Stomach (tissue), 9 donors: ENCODE measurements around the gene DUSP12. TPM values are rescaled to one million over a fixed set of nuclear protein-coding genes. Genes with fewer than 3 reads are reported as not detected.

Experiments used
- DNase-seq, 2 donors: peaks; one replicate each; pipeline versions ENCODE4 v3.0.0 to v3.0.0-alpha.2; 2013 to 2019
- H3K27ac ChIP-seq, 5 donors: fragments of 200-600 bp in 4 of 5; sonication (generic) in 4 of 5; one replicate each; pipeline ENCODE4 v1.5.1; 2013 to 2019; ENCODE audit warnings: mild to moderate bottlenecking in 1 of 5, moderate library complexity in 1 of 5
- H3K27me3 ChIP-seq, 3 donors: fragments of 200-600 bp; sonication (generic); one replicate each; pipeline ENCODE4 v1.5.1; 2017 to 2019; ENCODE audit warnings: mixed run types in 1 of 3
- H3K36me3 ChIP-seq, 4 donors: fragments of 200-600 bp; sonication (generic); 1 replicate in 3 of 4; 2 replicates in 1 of 4; pipeline ENCODE4 v1.5.1; 2016 to 2019
- H3K4me1 ChIP-seq, 4 donors: fragments of 200-600 bp; sonication (generic); one replicate each; pipeline ENCODE4 v1.5.1; 2016 to 2019
- H3K4me3 ChIP-seq, 4 donors: fragments of 200-600 bp; sonication (generic) in 3 of 4; one replicate each; pipeline ENCODE4 v1.5.1; 2016 to 2019; ENCODE audit warnings: mild to moderate bottlenecking in 1 of 4
- H3K9me3 ChIP-seq, 4 donors: fragments of 200-600 bp; sonication (generic); one replicate each; pipeline ENCODE4 v1.5.1; 2016 to 2019
- CTCF ChIP-seq, 7 experiments: fragments of 450-650 bp in 4 of 7; fragments of 200-600 bp in 3 of 7; sonication (generic) in 3 of 7; IDR thresholded peaks; one replicate each; pipeline ENCODE4 v1.5.1; 2016 to 2019; ENCODE audit warnings: antibody characterized with exemption in 7 of 7, control low read depth in 2 of 7, mild to moderate bottlenecking in 1 of 7
- EP300 ChIP-seq: sonication (generic); formaldehyde crosslinking; IDR thresholded peaks from one replicate; pipeline ENCODE4 v1.6.1; 2017; ENCODE audit warnings: antibody characterized with exemption
- POLR2A ChIP-seq, 4 donors: fragments of 450-650 bp; IDR thresholded peaks; one replicate each; pipeline ENCODE4 v1.6.1; 2016; ENCODE audit warnings: antibody characterized with exemption in 4 of 4, control low read depth in 2 of 4, mild to moderate bottlenecking in 1 of 4, moderate library complexity in 1 of 4
- POLR2AphosphoS5 ChIP-seq, 3 donors: sonication (generic); formaldehyde crosslinking; IDR thresholded peaks; one replicate each; pipeline ENCODE4 v1.6.1; 2016; ENCODE audit warnings: antibody characterized with exemption in 3 of 3
- WGBS, 5 donors: extraction: QIAGEN DNeasy Blood & Tissue Kit in 3 of 5; methylation state at CpG; one replicate each; pipeline versions ENCODE4 v1.1.5 to v1.1.7; 2013 to 2018; 5-methylcytosine and 5-hydroxymethylcytosine counted together
- intact Hi-C: fragments of 100-400 bp; cut with DNase I; formaldehyde crosslinking; loops from one replicate; pipeline ENCODE4 v1.15.1; 2023; ENCODE audit warnings: low total_unique reads
- polyA plus RNA-seq, 3 donors: library from polyadenylated mRNA; stranded (reverse); fragments of 200-250 nt; gene quantifications; one replicate each; pipeline ENCODE4 v1.2.3, GENCODE V29; 2013
- total RNA-seq, 5 donors: library from RNA; depleted of rRNA; stranded (reverse); fragments of >200 nt; gene quantifications; one replicate each; pipeline versions ENCODE4 v1.1.0 to v1.2.3, GENCODE V29; 2014 to 2016
- donor health status: healthy with polysubstance abuse.
- donor health status: Bipolar disorder and iron deficiency.
- donor health status: healthy.

The DUSP12 gene
- total and polyA plus RNA-seq, 8 donors: 1.8 to 39.1 (median 21.2) TPM

- TF ChIP-seq POLR2AphosphoS5 (IDR thresholded peaks at IDR 0.05) (peak in 2 of 3 donors; percentile 54 to 67), POLR2A (IDR thresholded peaks at IDR 0.05) (no peak)
- H3K27ac ChIP-seq: peak overlapping the region; percentile 79 to 90 (median 88)
- no peaks in the 10 kb centered on the region for H3K9me3 ChIP-seq
- DNase-seq: peak; percentile 84 to 96
- peak overlapping the region; percentile 68 to 93 (median 78) for H3K4me3 ChIP-seq
- 0 to 1% (median 0%) methylated on average over 21 to 82 of the region's 83 CpGs for whole genome bisulfite sequencing, 5 donors
- H3K27me3 ChIP-seq: peaks cover 0 to 56% (median 0%) of the 10 kb centered on the region in 3 donors
- no peaks in the 10 kb centered on the region for H3K36me3 ChIP-seq
- intact Hi-C loops: no loop called here
- H3K4me1 ChIP-seq: peaks cover 8 to 26% (median 19%) of the 10 kb centered on the region in 4 donors
These were observed 22.9 kb upstream of the DUSP12 start for GRCh38 chr1:161726473-161727255.

- Histone ChIP-seq H3K27ac (peak overlapping the region; percentile 69 to 90 (median 88)), H3K4me3 (peak overlapping the region; percentile 68 to 93 (median 78)), H3K27me3 (peaks cover 0 to 49% (median 0%) of the 10 kb centered on the region in 3 donors), H3K36me3 (no peaks in the 10 kb centered on the region), H3K4me1 (peaks cover 8 to 26% (median 19%) of the 10 kb centered on the region in 4 donors), H3K9me3 (no peaks in the 10 kb centered on the region)
- peak in 1 of 2 donors; percentile 59 for DNase-seq
- 2 to 8% (median 3%) methylated on average over 31 to 38 of the region's 38 CpGs for WGBS, 5 donors
- intact Hi-C loops: no loop called here
- TF ChIP-seq CTCF (IDR thresholded peaks at IDR 0.05) (no peak), POLR2AphosphoS5 (IDR thresholded peaks at IDR 0.05) (peak in 1 of 3 donors; percentile 6), EP300 (no peak)
These were observed 22.2 kb upstream of the DUSP12 start for GRCh38 chr1:161727256-161727924.

GRCh38 chr1:161728376-161729226 is 21.0 kb upstream of the DUSP12 start:
- WGBS, 5 donors: 75 to 88% (median 80%) methylated on average over 4 to 7 of the region's 7 CpGs
- intact Hi-C loops: no loop called here
- Histone ChIP-seq H3K27me3 (peaks cover 0 to 38% (median 0%) of the 10 kb centered on the region in 3 donors), H3K4me3 (no peak overlapping the region), H3K4me1 (peaks cover 8 to 26% (median 19%) of the 10 kb centered on the region in 4 donors), H3K9me3 (no peaks in the 10 kb centered on the region), H3K36me3 (no peaks in the 10 kb centered on the region), H3K27ac (no peak overlapping the region)
- DNase-seq: no peak
- TF ChIP-seq EP300 (no peak), CTCF (IDR thresholded peaks at IDR 0.05) (no peak), POLR2AphosphoS5 (IDR thresholded peaks at IDR 0.05) (no peak), POLR2A (IDR thresholded peaks at IDR 0.05) (no peak)

GRCh38 chr1:161730050-161730564 is 19.5 kb upstream of the DUSP12 start:
- Histone ChIP-seq H3K27me3 (peaks cover 0 to 29% (median 0%) of the 10 kb centered on the region in 3 donors), H3K4me1 (peaks cover 8 to 25% (median 19%) of the 10 kb centered on the region in 4 donors), H3K36me3 (no peaks in the 10 kb centered on the region), H3K27ac (no peak overlapping the region), H3K9me3 (no peaks in the 10 kb centered on the region), H3K4me3 (no peak overlapping the region)
- intact Hi-C loops: no loop called here
- WGBS, 5 donors: 59 to 81% (median 76%) methylated on average over 6 of the region's 6 CpGs
- DNase-seq: no peak
- TF ChIP-seq EP300 (no peak), POLR2AphosphoS5 (IDR thresholded peaks at IDR 0.05) (no peak), CTCF (IDR thresholded peaks at IDR 0.05) (no peak), POLR2A (IDR thresholded peaks at IDR 0.05) (no peak)
